AML-193 (cell line): ENCODE measurements around the gene ASXL1.

Experiments used
- DNase-seq, 2 experiments: peaks; one replicate each; lab custom pipeline; 2025; lab: John Stamatoyannopoulos, UW

ASXL1 gene

GRCh38 chr20:32440069-32440757 lies 82.1 kb downstream of the ASXL1 start:
- DNase-seq: no peak

GRCh38 chr20:32440758-32441078 lies 82.6 kb downstream of the ASXL1 start:
- DNase-seq: no peak

GRCh38 chr20:32441638-32442037 lies 83.5 kb downstream of the ASXL1 start:
- no peak for DNase-seq

GRCh38 chr20:32442630-32443373 lies 84.7 kb downstream of the ASXL1 start:
- no peak for DNase-seq

DNA sequence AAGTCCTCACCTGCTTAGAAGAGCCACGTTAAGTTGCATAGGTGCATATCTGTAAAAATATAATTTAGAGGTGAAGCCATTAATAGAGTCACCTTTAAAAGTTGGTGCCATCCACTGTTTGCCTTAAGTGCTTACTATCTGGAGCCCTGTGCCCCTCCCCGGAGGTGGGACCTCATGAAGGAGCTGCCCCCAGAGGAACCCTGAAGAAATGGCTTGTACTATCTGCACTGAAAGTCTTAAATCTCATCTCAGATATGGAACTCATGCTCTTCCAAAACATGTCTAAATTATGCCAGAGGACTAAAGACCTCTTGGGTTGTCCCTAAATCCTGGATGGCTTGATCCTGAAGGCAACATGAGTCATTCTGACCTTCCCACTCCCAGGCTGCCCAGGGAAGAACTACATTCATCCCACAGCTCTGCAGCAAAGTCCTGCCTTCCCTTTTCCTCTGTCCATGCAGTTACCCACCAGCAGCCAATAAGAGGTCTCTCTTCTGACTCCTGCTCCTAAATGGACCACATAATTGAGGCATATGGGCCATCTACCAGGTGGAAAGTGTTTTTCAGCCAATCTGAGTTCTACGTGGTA lies 85.3 kb downstream of the ASXL1 start:
- DNase-seq: no peak

- no peak for DNase-seq
Observed at GRCh38 chr20:32444474-32445220, 86.5 kb downstream of the ASXL1 start.

DNA sequence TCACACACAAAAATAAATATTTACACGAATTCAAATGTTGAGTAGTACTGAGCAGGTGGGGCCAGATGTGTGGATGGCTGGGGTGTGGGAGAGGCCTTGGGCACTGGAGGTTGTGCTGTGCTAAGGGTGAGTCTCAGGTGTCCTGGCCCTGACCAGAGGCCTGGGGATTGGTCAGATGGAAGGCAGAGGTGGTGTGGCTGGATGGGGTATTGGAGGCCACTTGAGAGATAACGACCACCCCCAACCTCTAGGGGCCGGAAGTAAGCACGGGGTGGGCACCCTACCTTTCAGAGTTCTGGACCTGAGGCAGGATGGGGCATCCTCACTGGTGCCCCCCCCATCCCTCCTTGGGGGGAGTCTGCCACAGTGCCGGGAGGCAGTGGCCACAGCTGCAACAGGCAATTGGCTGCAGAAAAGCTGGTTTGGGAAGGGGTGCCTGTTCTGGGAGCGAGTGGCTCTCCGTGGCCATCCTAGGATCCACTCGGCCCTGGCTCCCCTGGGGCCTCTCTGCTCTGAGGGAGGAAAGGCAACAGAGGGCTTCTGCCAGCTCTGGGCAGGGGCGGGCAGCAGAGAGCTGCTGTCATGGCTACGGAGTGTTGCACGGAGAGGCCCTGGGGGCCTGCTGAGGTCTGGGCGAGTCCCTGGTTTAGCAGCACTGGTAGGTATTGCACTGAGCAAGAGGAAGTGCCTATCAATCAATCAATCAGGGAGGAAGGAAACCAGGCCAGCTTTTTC lies 87.6 kb downstream of the ASXL1 start:
- DNase-seq: no peak

DNA sequence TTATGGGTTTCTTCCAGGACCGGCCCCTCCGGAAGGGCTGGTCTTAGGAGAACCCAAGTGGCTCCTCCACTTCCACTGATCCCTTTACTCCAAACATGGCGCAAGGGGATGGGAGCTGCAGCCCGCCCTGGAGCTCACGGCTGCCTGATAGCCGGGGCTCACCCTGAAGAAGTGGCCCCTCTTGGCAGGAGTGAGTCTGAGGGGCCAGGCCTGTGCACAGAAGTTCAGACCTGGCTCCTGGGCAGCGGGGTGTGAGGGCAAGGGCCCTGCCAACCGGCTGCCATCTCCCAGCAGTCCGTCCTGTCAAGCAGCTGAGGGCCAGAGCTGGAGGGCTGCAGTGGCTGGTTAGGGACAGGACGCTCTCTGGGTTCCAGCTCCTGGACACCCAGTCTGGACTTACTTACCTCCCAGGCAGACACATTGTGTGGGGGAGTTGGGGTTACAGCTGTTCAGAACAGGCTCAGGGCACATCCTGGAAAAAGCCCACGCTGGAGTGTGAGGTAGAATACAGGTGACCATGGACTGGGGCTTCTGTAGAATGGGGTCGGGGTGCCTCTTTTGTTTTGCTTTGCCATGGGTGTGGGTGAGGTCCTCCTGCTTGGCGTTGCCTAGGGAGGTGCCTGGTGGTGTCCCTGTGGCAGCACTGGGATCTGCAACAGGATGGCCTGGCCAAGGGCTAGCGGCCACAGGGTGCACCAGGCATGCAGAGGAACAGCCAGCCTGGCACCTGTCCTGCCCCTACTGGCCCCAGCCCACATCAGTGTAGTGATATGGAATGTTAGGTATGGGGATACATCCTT lies 88.4 kb downstream of the ASXL1 start:
- DNase-seq: no peak

- no peak for DNase-seq
Observed at GRCh38 chr20:32447136-32448027, 89.3 kb downstream of the ASXL1 start.

GRCh38 chr20:32448306-32449056 lies 90.3 kb downstream of the ASXL1 start:
- DNase-seq: no peak

DNA sequence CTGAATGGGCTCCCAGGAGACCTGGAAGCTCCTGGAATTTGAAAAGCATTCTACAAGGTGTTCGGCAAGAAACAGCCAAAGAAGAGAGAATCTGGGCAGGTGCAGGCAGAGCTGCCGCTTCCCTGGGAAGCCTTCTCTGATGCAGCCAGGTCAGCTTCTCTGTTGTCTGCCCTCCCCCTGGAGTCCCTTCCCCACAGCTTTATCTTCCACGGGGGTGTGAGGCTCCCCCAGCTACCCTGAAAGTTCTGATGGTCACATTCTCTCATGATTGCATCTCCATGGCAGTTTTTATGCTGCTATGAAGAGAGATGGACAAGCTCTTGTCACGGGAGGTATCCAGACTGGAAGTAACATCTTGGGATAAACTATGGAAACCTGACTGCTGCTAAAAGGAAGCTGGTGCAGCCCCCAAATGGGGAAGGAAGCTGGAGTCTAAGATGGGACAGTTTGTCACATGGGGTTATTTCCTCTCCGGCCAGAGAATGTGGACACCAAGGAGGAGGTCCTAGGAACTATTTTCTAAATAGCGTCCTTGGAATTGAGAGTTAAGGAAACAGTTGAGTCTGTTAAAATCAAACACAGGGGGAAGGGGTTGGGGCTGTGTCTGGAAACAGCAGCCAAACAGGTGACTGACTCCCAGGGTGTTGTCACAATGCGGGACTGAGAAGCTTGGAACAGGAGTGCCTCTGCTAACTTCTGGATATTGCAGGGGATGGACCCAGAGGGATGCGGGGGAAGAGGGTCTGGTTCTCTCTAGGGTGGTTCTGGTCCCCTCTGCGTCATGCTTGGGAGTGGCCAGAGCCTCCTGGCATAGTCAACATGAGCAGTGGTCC lies 91.1 kb downstream of the ASXL1 start:
- no peak for DNase-seq

GRCh38 chr20:32449890-32450401 lies 91.8 kb downstream of the ASXL1 start:
- no peak for DNase-seq

DNA sequence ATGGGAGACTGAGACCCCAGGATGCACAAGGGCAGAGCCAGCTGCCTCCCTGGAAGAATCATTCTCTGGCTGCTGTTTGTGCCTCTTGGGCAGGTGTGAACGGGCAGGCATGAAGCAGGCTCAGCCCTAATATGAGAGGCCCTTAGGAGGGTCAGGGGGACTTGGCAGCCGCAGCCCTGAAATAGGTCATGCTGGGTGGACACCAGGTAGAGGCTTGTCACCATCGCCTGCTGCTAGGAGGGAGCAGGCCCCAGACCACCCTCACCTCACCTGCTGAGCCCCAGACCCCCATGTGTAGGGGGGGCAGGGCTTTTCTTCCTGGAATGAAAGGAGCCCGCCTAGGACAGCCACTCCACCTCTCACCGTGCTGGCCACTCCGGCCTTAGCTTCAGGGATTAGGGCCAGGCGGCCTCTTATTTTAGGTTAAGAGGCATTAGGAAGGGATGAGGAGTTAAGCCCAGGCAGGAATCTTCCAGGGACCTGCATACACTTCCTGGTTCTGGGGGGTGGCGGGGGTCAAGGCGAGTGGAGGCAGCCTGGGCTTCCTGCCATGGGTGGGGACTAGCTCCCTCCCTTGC lies 92.4 kb downstream of the ASXL1 start:
- no peak for DNase-seq

- no peak for DNase-seq
Observed at GRCh38 chr20:32451340-32451681, 93.2 kb downstream of the ASXL1 start.

GRCh38 chr20:32451682-32452461 lies 93.7 kb downstream of the ASXL1 start:
- no peak for DNase-seq

DNA sequence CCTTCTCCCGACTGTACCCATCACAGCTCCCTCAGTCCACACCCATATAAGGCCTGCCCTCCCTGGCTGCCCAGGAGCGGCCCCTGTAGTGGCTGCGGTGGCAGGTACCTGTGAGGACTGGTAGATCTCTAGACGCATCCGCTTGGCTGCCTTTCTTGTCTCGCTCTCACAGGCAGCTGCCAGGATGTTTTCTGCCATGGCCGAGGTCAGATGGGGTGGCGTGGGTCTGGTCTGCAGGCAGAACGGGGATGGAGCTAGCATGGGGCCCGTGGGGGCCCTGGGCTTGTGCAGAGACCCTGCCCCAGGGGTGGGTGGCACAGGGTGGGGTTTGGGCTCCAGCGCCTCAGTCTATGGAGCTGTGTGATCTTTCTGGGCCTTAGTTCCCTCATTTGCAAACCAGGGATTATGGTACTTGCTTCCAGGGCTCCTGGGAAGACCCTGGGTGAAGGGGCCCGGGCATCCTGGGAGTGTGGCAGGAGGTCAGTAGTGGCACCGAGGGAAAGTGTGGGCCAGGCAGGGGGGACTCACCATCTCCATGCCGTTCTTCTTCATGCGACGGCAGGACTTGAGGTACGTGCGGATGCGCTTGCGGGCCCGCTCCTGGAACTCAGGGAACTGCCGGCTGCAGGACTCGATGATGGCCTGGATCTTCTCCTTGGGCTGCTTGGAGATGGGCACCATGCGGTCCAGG lies 94.8 kb downstream of the ASXL1 start:
- no peak for DNase-seq
